Hepatocyte (in vitro differentiated cells): ENCODE measurements around the gene NR2C2. TPM values are rescaled to one million over a fixed set of nuclear protein-coding genes. Genes with fewer than 3 reads are reported as not detected.

ENCODE experiments used
- DNase-seq: peaks from one replicate; pipeline ENCODE4 v3.0.0-alpha.2; 2016; ENCODE audit warnings: low spot score
- H2AFZ ChIP-seq: fragments of 200-600 bp; sonication (generic); 2 replicates; pipeline ENCODE4 v1.6.0; 2016; ENCODE audit warnings: antibody characterized with exemption, mild to moderate bottlenecking
- H3K27ac ChIP-seq: fragments of 200-600 bp; sonication (generic); 2 replicates; pipeline ENCODE4 v1.5.1; 2016; ENCODE audit warnings: mild to moderate bottlenecking
- H3K27me3 ChIP-seq: fragments of 200-600 bp; sonication (generic); 2 replicates; pipeline ENCODE4 v1.6.1; 2016
- H3K36me3 ChIP-seq: fragments of 200-600 bp; sonication (generic); replicated peaks from 2 replicates; pipeline ENCODE4 v1.5.1; 2016; ENCODE audit warnings: low read depth; ENCODE audit not compliant: insufficient read depth
- H3K4me1 ChIP-seq: fragments of 200-600 bp; sonication (generic); 2 replicates; pipeline ENCODE4 v1.5.1; 2016; ENCODE audit warnings: mild to moderate bottlenecking, moderate library complexity; ENCODE audit not compliant: insufficient read depth
- H3K4me2 ChIP-seq: fragments of 200-600 bp; sonication (generic); 2 replicates; pipeline ENCODE4 v1.6.0; 2016
- H3K4me3 ChIP-seq: fragments of 200-600 bp; sonication (generic); 2 replicates; pipeline ENCODE4 v1.5.1; 2016; ENCODE audit warnings: mild to moderate bottlenecking
- H3K79me2 ChIP-seq: fragments of 200-600 bp; sonication (generic); 2 replicates; pipeline ENCODE4 v1.6.0; 2017; ENCODE audit warnings: mild to moderate bottlenecking
- H3K9me2 ChIP-seq: fragments of 200-600 bp; sonication (generic); replicated peaks from 2 replicates; pipeline ENCODE4 v1.6.0; 2017; ENCODE audit warnings: mild to moderate bottlenecking; ENCODE audit not compliant: insufficient read depth
- H3K9me3 ChIP-seq: fragments of 200-600 bp; sonication (generic); 2 replicates; pipeline ENCODE4 v1.5.1; 2016; ENCODE audit warnings: low read depth, mild to moderate bottlenecking
- H4K20me1 ChIP-seq: fragments of 200-600 bp; sonication (generic); 2 replicates; pipeline ENCODE4 v1.6.0; 2016; ENCODE audit warnings: mild to moderate bottlenecking; ENCODE audit not compliant: insufficient read depth, poor library complexity, severe bottlenecking
- EZH2 ChIP-seq: fragments of 200-600 bp; sonication (generic); IDR thresholded peaks from 2 replicates; pipeline ENCODE4 v1.6.1; 2016; ENCODE audit warnings: antibody characterized with exemption, mild to moderate bottlenecking, borderline replicate concordance
- EZH2phosphoT487 ChIP-seq: fragments of 200-600 bp; sonication (generic); IDR thresholded peaks from one replicate; pipeline ENCODE4 v1.6.1; 2018; ENCODE audit warnings: antibody characterized with exemption, mild to moderate bottlenecking, low read depth, moderate library complexity; ENCODE audit not compliant: unreplicated experiment, severe bottlenecking
- WGBS: methylation state at CpG from one replicate; pipeline ENCODE4 v1.1.6; 2016; ENCODE audit warnings: low lambda C conversion rate; ENCODE audit errors: missing lambda C conversion rate; 5-methylcytosine and 5-hydroxymethylcytosine counted together
- polyA plus RNA-seq: library from polyadenylated mRNA; unstranded; fragments of >200 nt; fragmentation: Nextera tagmentation; extraction: Ambion mirVana; gene quantifications from 2 replicates; pipeline ENCODE4 v1.2.1, GENCODE V29; 2016
- total RNA-seq: library from RNA; depleted of rRNA; stranded (reverse); fragments of >200 nt; gene quantifications from 2 replicates; pipeline ENCODE4 v1.2.3, GENCODE V29; 2014
- TF ChIP-seq, protein P1 (sequence below): fragments of 200-600 bp; sonication (generic); IDR thresholded peaks from 2 replicates; pipeline ENCODE4 v1.5.1; 2016; ENCODE audit warnings: antibody characterized with exemption, mild to moderate bottlenecking; ENCODE audit not compliant: poor library complexity

Gene NR2C2
- total and polyA plus RNA-seq, 2 experiments from 2014 or later, result 14.7 to 29.6 TPM

DNA sequence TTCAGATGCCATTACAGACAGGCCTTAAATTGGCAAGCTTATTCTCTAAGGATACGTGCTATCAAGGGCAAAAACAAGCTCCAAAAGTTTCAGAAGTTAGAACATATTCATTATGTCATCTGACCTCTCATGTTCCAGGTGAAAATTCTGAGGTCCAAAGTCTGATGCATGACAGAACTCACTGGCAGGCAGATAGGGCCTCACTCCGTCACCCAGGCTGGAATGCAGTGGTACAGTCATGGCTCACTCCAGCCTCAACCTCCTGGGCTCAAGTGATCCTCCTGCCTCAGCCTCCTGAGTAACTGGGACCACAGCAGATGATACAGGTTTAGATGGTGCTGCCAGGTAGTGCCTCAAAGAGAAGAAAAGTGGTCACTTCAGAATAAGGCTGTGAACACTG lies 102.2 kb downstream of the NR2C2 start:
- Histone ChIP-seq H3K27me3 (no peaks in the 10 kb centered on the region), H3K27ac (peak overlapping the region; percentile 40), H3K9me2 (no peaks in the 10 kb centered on the region), H2AFZ (no peak overlapping the region), H4K20me1 (peaks cover 6% of the 10 kb centered on the region), H3K4me3 (no peak overlapping the region), H3K4me1 (no peaks in the 10 kb centered on the region), H3K79me2 (peaks cover 35% of the 10 kb centered on the region), H3K4me2 (no peak overlapping the region), H3K9me3 (no peaks in the 10 kb centered on the region), H3K36me3 (no peaks in the 10 kb centered on the region)
- WGBS, result 89% methylated on average over 2 of the region's 2 CpGs
- DNase-seq, result peak; percentile 30
- TF ChIP-seq EZH2phosphoT487 (no peak), EZH2 (no peak)
- TF ChIP-seq, protein P1, sequence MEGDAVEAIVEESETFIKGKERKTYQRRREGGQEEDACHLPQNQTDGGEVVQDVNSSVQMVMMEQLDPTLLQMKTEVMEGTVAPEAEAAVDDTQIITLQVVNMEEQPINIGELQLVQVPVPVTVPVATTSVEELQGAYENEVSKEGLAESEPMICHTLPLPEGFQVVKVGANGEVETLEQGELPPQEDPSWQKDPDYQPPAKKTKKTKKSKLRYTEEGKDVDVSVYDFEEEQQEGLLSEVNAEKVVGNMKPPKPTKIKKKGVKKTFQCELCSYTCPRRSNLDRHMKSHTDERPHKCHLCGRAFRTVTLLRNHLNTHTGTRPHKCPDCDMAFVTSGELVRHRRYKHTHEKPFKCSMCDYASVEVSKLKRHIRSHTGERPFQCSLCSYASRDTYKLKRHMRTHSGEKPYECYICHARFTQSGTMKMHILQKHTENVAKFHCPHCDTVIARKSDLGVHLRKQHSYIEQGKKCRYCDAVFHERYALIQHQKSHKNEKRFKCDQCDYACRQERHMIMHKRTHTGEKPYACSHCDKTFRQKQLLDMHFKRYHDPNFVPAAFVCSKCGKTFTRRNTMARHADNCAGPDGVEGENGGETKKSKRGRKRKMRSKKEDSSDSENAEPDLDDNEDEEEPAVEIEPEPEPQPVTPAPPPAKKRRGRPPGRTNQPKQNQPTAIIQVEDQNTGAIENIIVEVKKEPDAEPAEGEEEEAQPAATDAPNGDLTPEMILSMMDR, result no peak

DNA sequence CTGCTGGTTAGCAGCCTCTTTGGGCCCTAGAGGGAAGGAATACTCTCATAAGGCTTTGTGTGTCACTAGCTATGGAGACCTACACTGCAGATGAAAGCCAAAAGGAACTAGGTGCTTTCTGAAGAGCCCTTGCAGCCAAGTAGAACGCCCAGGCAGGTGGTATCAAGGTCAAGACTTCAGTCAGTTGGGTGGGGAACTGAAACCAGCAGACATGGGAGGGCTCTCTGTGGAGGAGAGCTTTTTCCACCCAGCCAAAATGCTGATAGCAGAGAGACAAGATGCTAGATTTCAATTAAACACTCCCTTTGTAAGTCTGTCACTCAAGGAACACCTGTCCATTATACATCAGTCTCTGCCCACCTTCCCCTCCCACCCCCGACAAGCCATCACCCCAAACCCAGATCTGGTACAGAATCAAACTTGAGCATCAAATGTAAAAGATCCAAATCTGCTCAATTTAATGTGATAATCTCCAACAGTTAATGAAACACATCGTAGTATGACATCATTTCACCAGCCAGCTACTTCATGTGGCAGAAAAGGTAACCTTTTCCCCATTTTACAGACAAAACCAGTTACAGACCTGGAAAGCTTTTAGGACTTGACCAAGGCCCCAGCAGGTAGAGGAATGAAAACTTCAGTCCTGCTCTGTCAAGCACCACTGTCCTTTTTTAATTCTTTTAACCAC lies 103.2 kb downstream of the NR2C2 start:
- 96% methylated on average over 3 of the region's 3 CpGs for WGBS
- no peak overlapping the region for H3K4me3 ChIP-seq
- H3K9me3 ChIP-seq, result no peaks in the 10 kb centered on the region
- H3K4me1 ChIP-seq, result no peaks in the 10 kb centered on the region
- H3K27ac ChIP-seq, result peak overlapping the region; percentile 11
- DNase-seq, result no peak
- TF ChIP-seq EZH2phosphoT487, result no peak
- no peak for TF ChIP-seq EZH2
- TF ChIP-seq, protein P1, result no peak
- H3K79me2 ChIP-seq, result peaks cover 45% of the 10 kb centered on the region
- no peaks in the 10 kb centered on the region for H3K9me2 ChIP-seq
- no peaks in the 10 kb centered on the region for H3K27me3 ChIP-seq
- H4K20me1 ChIP-seq, result peaks cover 6% of the 10 kb centered on the region
- H3K36me3 ChIP-seq, result no peaks in the 10 kb centered on the region
- H2AFZ ChIP-seq, result no peak overlapping the region
- no peak overlapping the region for H3K4me2 ChIP-seq

DNA sequence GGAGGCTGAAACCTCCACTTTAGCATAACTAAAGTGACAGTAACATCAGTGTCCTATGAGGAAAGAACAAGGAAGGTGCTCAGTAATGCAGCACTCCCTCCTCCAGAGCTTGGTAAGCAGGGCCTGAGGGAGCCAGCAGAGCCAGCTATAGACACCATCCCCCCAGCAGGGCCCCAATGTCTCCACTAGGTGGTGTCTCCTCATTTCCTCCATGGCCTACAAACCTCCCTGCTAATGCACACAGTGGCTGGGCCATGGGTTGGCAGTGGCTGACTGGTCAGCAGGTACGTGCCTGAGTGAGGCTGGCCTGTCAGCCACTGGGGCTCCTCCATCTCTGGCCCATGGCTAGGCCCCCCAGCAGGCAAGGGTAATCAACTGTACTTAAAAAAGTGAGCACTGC lies 104.1 kb downstream of the NR2C2 start:
- Histone ChIP-seq H3K9me3 (no peaks in the 10 kb centered on the region), H3K4me2 (no peak overlapping the region), H3K79me2 (peaks cover 52% of the 10 kb centered on the region), H3K36me3 (no peaks in the 10 kb centered on the region), H3K27me3 (no peaks in the 10 kb centered on the region), H3K4me3 (no peak overlapping the region), H4K20me1 (peaks cover 6% of the 10 kb centered on the region), H3K9me2 (no peaks in the 10 kb centered on the region), H3K27ac (no peak overlapping the region), H2AFZ (no peak overlapping the region), H3K4me1 (no peaks in the 10 kb centered on the region)
- WGBS, result 62% methylated on average over 1 of the region's 1 CpG
- DNase-seq, result peak; percentile 64
- no peak for TF ChIP-seq EZH2
- TF ChIP-seq, protein P1, result peak; percentile 46
- no peak for TF ChIP-seq EZH2phosphoT487
